HFF-Myc (cell line): Measurements from ENCODE around the gene KCND3.

Experiments used
- DNase-seq: peaks from one replicate; pipeline ENCODE4 v3.0.0-alpha.2; 2011; ENCODE audit warnings: low read depth; ENCODE audit errors: extremely low read depth
- H3K4me3 ChIP-seq: replicated peaks from 2 replicates; pipeline ENCODE4 v1.5.1; 2011; ENCODE audit warnings: low read depth, mild to moderate bottlenecking, control low read depth, low read length
- CTCF ChIP-seq: IDR thresholded peaks from 2 replicates; pipeline ENCODE4 v1.5.1; 2012; ENCODE audit warnings: mild to moderate bottlenecking, low read depth, low read length, control low read depth; ENCODE audit errors: missing control alignments

The KCND3 gene

GRCh38 chr1:111832521-111833155, 156.8 kb downstream of the KCND3 start:
- no peak for DNase-seq
- no peak overlapping the region for H3K4me3 ChIP-seq
- no peak for TF ChIP-seq CTCF

- TF ChIP-seq CTCF = no peak
- H3K4me3 ChIP-seq = no peak overlapping the region
- DNase-seq = no peak
These were observed 158.3 kb downstream of the KCND3 start for GRCh38 chr1:111831153-111831552.

GRCh38 chr1:111827946-111828345, 161.5 kb downstream of the KCND3 start:
- no peak overlapping the region for H3K4me3 ChIP-seq
- TF ChIP-seq CTCF = no peak

GRCh38 chr1:111826278-111826677, 163.2 kb downstream of the KCND3 start:
- no peak for DNase-seq
- no peak overlapping the region for H3K4me3 ChIP-seq
- TF ChIP-seq CTCF = no peak

More at GRCh38 chr1:111827946-111828345, 161.5 kb downstream of the KCND3 start:
- no peak for DNase-seq

- TF ChIP-seq CTCF = no peak
- DNase-seq = no peak
- no peak overlapping the region for H3K4me3 ChIP-seq
These were observed 164.3 kb downstream of the KCND3 start for GRCh38 chr1:111825217-111825616.

- no peak overlapping the region for H3K4me3 ChIP-seq
- DNase-seq = no peak
- TF ChIP-seq CTCF = no peak
These were observed 167.3 kb downstream of the KCND3 start for GRCh38 chr1:111822138-111822537.
